ENCODE measurements around the gene MTCL1.

The MTCL1 gene

DNA sequence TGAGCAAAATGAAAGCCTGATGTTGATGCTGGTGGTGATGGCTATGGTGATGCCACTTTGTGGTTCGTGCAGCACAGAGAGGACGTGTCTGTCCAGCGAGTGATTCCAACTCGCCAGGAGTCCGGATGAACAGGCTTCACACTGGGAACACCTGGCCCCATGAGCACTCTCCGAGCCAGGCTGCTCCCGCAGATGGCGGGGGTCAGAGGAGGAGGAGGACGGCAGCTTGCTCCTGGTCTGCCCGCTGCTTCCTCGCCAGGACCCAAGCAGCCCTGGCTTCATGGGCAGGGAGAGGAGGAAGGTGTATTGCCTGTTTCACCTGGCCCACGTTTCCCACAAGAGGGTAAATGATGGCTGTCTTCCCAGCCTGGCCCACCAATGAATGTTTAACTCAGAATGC lies 121.6 kb downstream of the MTCL1 start:
- no peak for DNase-seq (ENCODE audit: low read depth in 4 of 4, low spot score in 1 of 4)

DNA sequence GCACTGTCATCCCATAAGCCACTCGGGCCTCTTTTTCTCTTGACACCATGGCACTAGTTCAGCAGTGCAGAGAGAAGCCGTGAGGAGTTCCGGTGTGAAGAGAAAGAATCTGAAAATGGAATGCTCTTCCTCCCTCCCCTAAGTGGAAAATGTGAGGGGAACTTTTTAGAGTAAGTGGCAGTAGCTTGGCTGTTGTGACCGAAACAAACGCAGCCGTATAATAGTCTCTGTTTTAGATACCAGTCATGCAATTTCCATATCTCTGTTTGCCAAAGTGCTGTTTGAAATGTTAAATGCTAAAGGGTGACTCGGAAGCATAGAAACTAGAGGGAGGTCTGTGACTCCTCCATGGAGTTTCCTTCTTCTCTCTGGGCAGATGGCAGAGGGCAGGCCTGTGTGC lies 122.9 kb downstream of the MTCL1 start:
- no peak for DNase-seq (ENCODE audit: low read depth in 4 of 4, low spot score in 1 of 4)

DNA sequence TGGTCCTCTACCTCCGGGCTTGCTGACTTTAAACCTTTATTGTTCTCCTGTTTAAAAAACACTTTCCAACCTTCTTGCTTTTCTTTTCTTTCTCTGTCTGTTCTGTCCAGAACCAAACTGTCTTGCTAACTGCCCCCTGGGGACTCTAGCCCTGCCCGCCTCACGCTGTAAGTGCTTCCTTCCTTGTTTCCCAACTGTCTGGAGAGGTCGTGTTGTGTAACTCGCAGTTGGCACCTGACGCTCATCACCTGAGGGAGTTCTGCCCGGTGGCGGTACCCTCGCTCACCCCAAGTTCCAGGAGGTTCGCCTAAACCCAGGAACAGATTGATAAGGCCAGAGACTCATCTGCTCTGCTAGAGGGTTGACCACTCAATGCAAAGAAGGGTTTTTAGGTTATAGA lies 123.4 kb downstream of the MTCL1 start:
- no peak for DNase-seq (ENCODE audit: low read depth in 4 of 4, low spot score in 1 of 4)

DNA sequence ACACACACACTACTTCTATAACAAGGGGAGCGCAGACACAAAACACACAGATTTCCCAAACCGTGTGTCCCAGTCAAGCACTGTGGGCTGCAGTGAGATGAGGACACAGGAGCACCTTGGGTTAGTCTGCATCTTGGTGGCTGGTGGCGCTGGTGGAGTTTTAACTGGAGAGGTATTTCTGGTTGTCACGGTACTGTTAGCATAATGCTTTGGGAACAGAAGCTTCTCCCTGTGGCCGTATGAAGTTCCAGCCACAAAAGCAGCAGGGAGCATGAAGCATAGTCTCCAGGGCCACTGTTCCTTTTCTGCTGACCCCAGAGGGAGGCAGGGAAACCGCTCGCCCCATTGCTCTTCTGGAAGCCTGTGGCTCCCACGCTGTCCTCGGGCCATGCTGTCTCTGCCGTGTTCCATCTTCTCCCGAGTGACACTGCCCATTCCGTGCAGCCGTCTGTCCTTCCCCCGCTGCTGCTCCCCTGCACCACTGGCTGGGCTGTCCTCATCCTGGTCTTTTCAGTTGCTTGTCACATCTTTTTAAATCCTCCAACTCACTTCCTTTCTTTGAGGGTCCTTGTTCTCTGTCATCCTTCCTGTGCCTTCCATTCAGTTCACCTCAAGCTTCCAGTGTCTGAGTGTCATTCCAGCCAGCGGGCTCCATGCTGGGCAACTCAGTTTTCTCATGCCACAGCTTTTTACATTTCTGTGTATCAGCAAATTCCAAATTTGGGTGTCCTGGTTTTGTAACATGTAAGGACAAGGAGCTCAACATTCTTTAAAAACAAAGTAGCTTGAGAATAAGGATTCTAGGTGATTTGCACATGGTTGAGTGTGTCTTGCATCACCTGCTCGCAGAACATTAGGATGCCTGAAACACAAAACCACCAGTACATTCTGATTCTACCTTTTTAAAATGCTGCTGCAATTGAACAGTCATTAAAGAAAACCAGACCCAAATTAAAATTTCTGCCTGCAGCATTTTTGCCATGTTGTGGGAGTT lies 125.0 kb downstream of the MTCL1 start:
- no peak for DNase-seq (ENCODE audit: low read depth in 4 of 4, low spot score in 1 of 4)

GRCh38 chr18:8831112-8831511 lies 125.8 kb downstream of the MTCL1 start:
- DNase-seq (ENCODE audit: low read depth in 4 of 4, low spot score in 1 of 4): no peak

GRCh38 chr18:8831531-8831930 lies 126.2 kb downstream of the MTCL1 start:
- DNase-seq (ENCODE audit: low read depth in 4 of 4, low spot score in 1 of 4): no peak

GRCh38 chr18:8833480-8833879 lies 128.1 kb downstream of the MTCL1 start:
- DNase-seq (ENCODE audit: low read depth in 4 of 4, low spot score in 1 of 4): no peak

- DNase-seq (ENCODE audit: low read depth in 4 of 4, low spot score in 1 of 4): no peak
Observed at GRCh38 chr18:8834881-8835280, 129.5 kb downstream of the MTCL1 start.

GRCh38 chr18:8835521-8835953 lies 130.2 kb downstream of the MTCL1 start:
- no peak for DNase-seq (ENCODE audit: low read depth in 4 of 4, low spot score in 1 of 4)

GRCh38 chr18:8839281-8839680 lies 133.9 kb downstream of the MTCL1 start:
- no peak for DNase-seq (ENCODE audit: low read depth in 4 of 4, low spot score in 1 of 4)

GRCh38 chr18:8841781-8842485 lies 136.6 kb downstream of the MTCL1 start:
- DNase-seq (ENCODE audit: low read depth in 4 of 4, low spot score in 1 of 4): no peak

- no peak for DNase-seq (ENCODE audit: low read depth in 4 of 4, low spot score in 1 of 4)
Observed at GRCh38 chr18:8842506-8842905, 137.2 kb downstream of the MTCL1 start.

GRCh38 chr18:8843005-8843404 lies 137.6 kb downstream of the MTCL1 start:
- DNase-seq (ENCODE audit: low read depth in 4 of 4, low spot score in 1 of 4): no peak

DNA sequence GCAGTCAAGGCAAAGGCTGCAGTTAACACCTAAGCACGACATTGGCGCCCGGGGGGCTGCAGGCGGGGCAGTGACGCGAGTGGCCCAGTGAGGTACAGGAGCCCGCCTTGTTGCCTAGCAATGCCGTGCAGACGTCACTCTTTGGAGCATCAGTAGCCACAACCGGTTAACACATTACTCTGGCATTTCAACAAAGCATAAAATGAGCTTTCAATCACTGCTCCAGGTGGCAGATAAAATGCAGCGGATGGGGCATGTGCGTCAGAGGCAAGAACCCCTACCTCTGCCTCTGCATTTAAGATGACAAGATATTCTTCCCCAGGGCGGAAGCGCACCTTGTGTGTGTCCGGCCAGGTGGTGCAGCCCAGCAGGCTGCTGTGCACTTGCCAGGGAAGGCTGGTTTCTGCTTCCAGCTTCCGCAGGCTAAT lies 139.4 kb downstream of the MTCL1 start:
- DNase-seq (ENCODE audit: low read depth in 4 of 4, low spot score in 1 of 4): no peak

DNA sequence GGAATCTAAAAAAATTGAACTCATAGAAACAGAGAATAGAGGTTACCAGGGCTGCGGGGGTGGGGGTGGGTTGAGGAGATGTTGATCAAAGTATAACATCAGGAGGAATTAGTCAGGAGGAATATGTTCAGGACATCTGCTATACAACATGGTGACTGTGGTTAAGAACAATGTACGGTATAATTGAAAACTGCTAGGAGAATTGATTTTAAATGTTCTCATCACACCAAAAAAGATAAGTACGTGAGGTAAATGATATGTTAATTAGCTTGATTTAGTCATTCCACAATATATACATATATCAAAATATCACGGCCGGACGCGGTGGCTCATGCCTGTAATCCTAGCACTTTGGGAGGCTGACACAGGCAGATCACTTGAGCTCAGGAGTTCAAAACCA lies 140.2 kb downstream of the MTCL1 start:
- DNase-seq (ENCODE audit: low read depth in 4 of 4, low spot score in 1 of 4): no peak

DNA sequence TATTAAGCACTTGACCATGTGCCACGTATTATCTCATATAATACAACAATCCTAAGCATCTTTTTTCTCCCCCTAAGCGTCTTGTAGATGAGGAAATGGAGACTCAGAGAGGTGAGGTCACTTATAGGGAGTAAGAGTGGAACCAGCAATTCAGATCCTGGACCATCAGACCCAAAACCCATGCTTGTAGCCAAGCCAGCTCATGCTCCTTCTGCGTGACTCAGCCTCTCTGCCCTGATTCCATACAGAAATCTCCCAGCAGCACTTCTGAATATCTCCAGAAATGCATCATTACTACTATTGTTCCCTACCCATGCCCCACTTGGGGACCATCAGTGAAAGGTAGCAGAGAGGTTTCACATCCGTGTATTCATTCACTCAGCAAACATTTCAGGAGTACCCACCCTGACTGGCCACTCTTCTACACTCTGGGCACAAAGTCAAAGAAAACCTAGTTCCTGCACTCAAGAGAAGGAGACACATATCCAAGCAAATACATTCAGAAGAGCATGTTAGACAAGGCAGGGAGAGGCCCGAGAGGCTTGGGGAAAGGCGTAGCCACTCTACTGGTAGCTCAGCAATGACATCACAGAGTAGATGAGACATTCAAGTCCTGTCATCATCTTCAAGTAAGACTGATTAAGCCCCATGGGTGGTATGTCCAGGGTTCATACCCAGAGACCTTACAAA lies 141.9 kb downstream of the MTCL1 start:
- DNase-seq (ENCODE audit: low read depth in 4 of 4, low spot score in 1 of 4): no peak

GRCh38 chr18:8847900-8848299 lies 142.5 kb downstream of the MTCL1 start:
- no peak for DNase-seq (ENCODE audit: low read depth in 4 of 4, low spot score in 1 of 4)

GRCh38 chr18:8848541-8848940 lies 143.2 kb downstream of the MTCL1 start:
- no peak for DNase-seq (ENCODE audit: low read depth in 4 of 4, low spot score in 1 of 4)

DNA sequence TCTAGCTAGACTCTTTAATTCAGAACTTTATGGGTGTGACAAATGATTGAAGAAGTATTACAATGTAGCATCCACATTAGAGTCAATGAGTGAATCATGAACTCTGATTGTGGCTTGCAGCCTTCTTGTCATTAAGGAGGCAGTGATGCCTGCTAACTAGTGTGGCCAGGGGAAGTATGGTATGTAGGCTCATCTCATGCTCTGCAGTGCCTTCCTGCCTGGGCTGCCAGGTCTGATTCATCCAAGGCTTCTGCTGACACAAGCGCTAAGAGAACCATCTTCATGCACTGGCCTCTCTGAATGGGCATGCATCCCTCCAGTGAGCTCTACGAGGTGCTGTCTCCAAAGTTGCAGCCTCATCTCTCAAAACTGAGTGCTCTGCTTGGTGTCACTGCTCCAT lies 144.3 kb downstream of the MTCL1 start:
- no peak for DNase-seq (ENCODE audit: low read depth in 4 of 4, low spot score in 1 of 4)

GRCh38 chr18:8851659-8852058 lies 146.3 kb downstream of the MTCL1 start:
- no peak for DNase-seq (ENCODE audit: low read depth in 4 of 4, low spot score in 1 of 4)

- DNase-seq (ENCODE audit: low read depth in 4 of 4, low spot score in 1 of 4): no peak
Observed at GRCh38 chr18:8854550-8854949, 149.2 kb downstream of the MTCL1 start.

DNA sequence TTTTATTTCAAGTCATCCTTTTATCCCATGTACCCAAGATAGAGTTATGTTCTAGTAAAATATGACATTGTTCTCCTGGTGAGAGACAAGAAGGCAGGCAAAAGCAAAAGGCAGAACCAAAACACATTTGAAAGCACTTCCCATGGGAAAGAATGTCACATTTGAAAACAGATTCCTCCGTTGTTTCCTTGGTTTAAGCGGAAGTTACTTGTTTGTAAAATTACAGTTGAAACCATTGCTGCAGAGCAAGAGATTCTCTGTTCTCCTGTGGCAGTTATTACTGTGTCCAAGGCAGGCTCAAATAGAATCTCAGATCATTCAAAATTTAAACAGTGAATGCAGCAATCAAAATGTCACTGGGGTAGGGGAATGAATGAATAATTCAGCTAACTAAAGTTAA lies 149.6 kb downstream of the MTCL1 start:
- no peak for DNase-seq (ENCODE audit: low read depth in 4 of 4, low spot score in 1 of 4)
